Liver (tissue), 9 donors: ENCODE data around the gene CRACR2A. TPM values are rescaled to one million over a fixed set of nuclear protein-coding genes. Genes with fewer than 3 reads are reported as not detected.

Experiments used
- DNase-seq: peaks from one replicate; pipeline ENCODE4 v3.0.0-alpha.2; 2017; ENCODE audit warnings: low spot score
- H3K27ac ChIP-seq, 2 donors: one replicate each; pipeline ENCODE4 v1.7.0; 2013; ENCODE audit warnings: inconsistent platforms in 2 of 2, low read length in 2 of 2, control low read depth in 1 of 2, low read depth in 1 of 2, mild to moderate bottlenecking in 1 of 2
- H3K27me3 ChIP-seq, 4 donors: one replicate each; pipeline versions ENCODE4 v1.6.1 to v1.7.0; 2013; ENCODE audit warnings: low read length in 3 of 4, inconsistent platforms in 1 of 4, mild to moderate bottlenecking in 1 of 4, moderate library complexity in 1 of 4; ENCODE audit not compliant: control insufficient read depth in 4 of 4, insufficient read depth in 4 of 4
- H3K36me3 ChIP-seq, 4 donors: one replicate each; pipeline versions ENCODE4 v1.6.1 to v1.7.0; 2013; ENCODE audit warnings: low read length in 3 of 4, mild to moderate bottlenecking in 3 of 4, low read depth in 1 of 4, moderate library complexity in 1 of 4; ENCODE audit not compliant: control insufficient read depth in 4 of 4, insufficient read depth in 3 of 4
- H3K4me1 ChIP-seq, 4 donors: one replicate each; pipeline versions ENCODE4 v1.6.1 to v1.7.0; 2013; ENCODE audit warnings: low read length in 3 of 4, mild to moderate bottlenecking in 3 of 4, moderate library complexity in 1 of 4; ENCODE audit not compliant: control insufficient read depth in 4 of 4, insufficient read depth in 4 of 4
- H3K4me3 ChIP-seq, 3 donors: one replicate each; pipeline versions ENCODE4 v1.6.1 to v1.7.0; 2013; ENCODE audit warnings: low read length in 3 of 3, control low read depth in 1 of 3, low read depth in 1 of 3, mild to moderate bottlenecking in 1 of 3
- H3K9ac ChIP-seq, 2 donors: one replicate each; pipeline ENCODE4 v1.7.0; 2013; ENCODE audit warnings: low read length in 2 of 2, mild to moderate bottlenecking in 2 of 2, moderate library complexity in 2 of 2, control low read depth in 1 of 2, low read depth in 1 of 2
- H3K9me3 ChIP-seq, 4 donors: one replicate each; pipeline versions ENCODE4 v1.6.1 to v1.7.0; 2013; ENCODE audit warnings: low read length in 3 of 4; ENCODE audit not compliant: control insufficient read depth in 4 of 4
- ATF3 ChIP-seq: IDR thresholded peaks from 2 replicates; pipeline ENCODE4 v1.6.1; 2016; ENCODE audit warnings: antibody characterized with exemption
- CTCF ChIP-seq: fragments of 150-350 bp; IDR thresholded peaks from 2 replicates; pipeline ENCODE4 v1.5.1; 2017; ENCODE audit warnings: improper control_type of control experiment, low read depth, low read length; ENCODE audit not compliant: missing input control
- EGR1 ChIP-seq, 2 donors: IDR thresholded peaks; 2 replicates each; pipeline ENCODE4 v1.6.1; 2016 to 2018; ENCODE audit warnings: antibody characterized with exemption in 2 of 2, low read depth in 2 of 2
- FOXA1 ChIP-seq: IDR thresholded peaks from 2 replicates; pipeline ENCODE4 v1.6.1; 2016; ENCODE audit warnings: antibody characterized with exemption
- FOXA2 ChIP-seq: IDR thresholded peaks from 2 replicates; pipeline ENCODE4 v1.6.1; 2016; ENCODE audit warnings: antibody characterized with exemption
- GABPA ChIP-seq, 2 donors: IDR thresholded peaks in 1 of 2; conservative IDR thresholded peaks in 1 of 2; 2 replicates each; pipeline ENCODE4 v1.6.1; 2016; ENCODE audit warnings: antibody characterized with exemption in 2 of 2, mild to moderate bottlenecking in 1 of 2, moderate library complexity in 1 of 2
- HNF4A ChIP-seq, 2 donors: conservative IDR thresholded peaks; 2 replicates each; pipeline ENCODE4 v1.6.1; 2016; ENCODE audit warnings: antibody characterized with exemption in 2 of 2, mild to moderate bottlenecking in 2 of 2
- HNF4G ChIP-seq: IDR thresholded peaks from 2 replicates; pipeline ENCODE4 v1.6.1; 2016; ENCODE audit warnings: antibody characterized with exemption
- JUND ChIP-seq, 2 donors: IDR thresholded peaks; 2 replicates each; pipeline ENCODE4 v1.6.1; 2016; ENCODE audit warnings: antibody characterized with exemption in 2 of 2
- MAX ChIP-seq: IDR thresholded peaks from 2 replicates; pipeline ENCODE4 v1.6.1; 2016; ENCODE audit warnings: antibody characterized with exemption
- NR2F2 ChIP-seq: IDR thresholded peaks from 2 replicates; pipeline ENCODE4 v1.6.1; 2016; ENCODE audit warnings: antibody characterized with exemption
- RAD21 ChIP-seq, 2 donors: IDR thresholded peaks; 2 replicates each; pipeline ENCODE4 v1.6.1; 2016; ENCODE audit warnings: antibody characterized with exemption in 2 of 2, mild to moderate bottlenecking in 2 of 2
- REST ChIP-seq: IDR thresholded peaks from 2 replicates; pipeline ENCODE4 v1.6.1; 2016; ENCODE audit warnings: antibody characterized with exemption, mild to moderate bottlenecking
- RXRA ChIP-seq, 2 donors: IDR thresholded peaks; 2 replicates each; pipeline ENCODE4 v1.6.1; 2017 to 2018; ENCODE audit warnings: antibody characterized with exemption in 2 of 2, mild to moderate bottlenecking in 1 of 2
- SP1 ChIP-seq: IDR thresholded peaks from 2 replicates; pipeline ENCODE4 v1.6.1; 2018; ENCODE audit warnings: antibody characterized with exemption, mild to moderate bottlenecking
- TAF1 ChIP-seq: conservative IDR thresholded peaks from 2 replicates; pipeline ENCODE4 v1.6.1; 2016; ENCODE audit warnings: antibody characterized with exemption, mild to moderate bottlenecking
- YY1 ChIP-seq: IDR thresholded peaks from 2 replicates; pipeline ENCODE4 v1.6.1; 2016; ENCODE audit warnings: antibody characterized with exemption, mild to moderate bottlenecking
- ZBTB33 ChIP-seq: IDR thresholded peaks from 2 replicates; pipeline ENCODE4 v1.6.1; 2016; ENCODE audit warnings: antibody characterized with exemption
- WGBS: extraction: QIAGEN DNeasy Blood & Tissue Kit; methylation state at CpG from one replicate; pipeline ENCODE4 v1.1.7; 2013; 5-methylcytosine and 5-hydroxymethylcytosine counted together
- polyA plus RNA-seq, 2 donors: library from polyadenylated mRNA; stranded (reverse) in 1 of 2; unstranded in 1 of 2; fragments of 200-250 nt in 1 of 2; fragments of >200 nt in 1 of 2; fragmentation: Nextera tagmentation in 1 of 2; extraction: Ambion mirVana in 1 of 2; gene quantifications; one replicate each; pipeline versions ENCODE4 v1.2.1 to v1.2.3, GENCODE V29; 2013 to 2015
- total RNA-seq, 2 donors: library from RNA; depleted of rRNA; stranded (reverse); fragments of >200 nt; gene quantifications; one replicate each; pipeline ENCODE4 v1.2.3, GENCODE V29; 2014
- donor health status: healthy.
- donor health status: healthy.
- donor health status: healthy.
- donor health status: healthy.
- donor health status: healthy.

Gene CRACR2A
- total and polyA plus RNA-seq, 4 donors = 0.33 to 4.2 (median 1.4) TPM

DNA sequence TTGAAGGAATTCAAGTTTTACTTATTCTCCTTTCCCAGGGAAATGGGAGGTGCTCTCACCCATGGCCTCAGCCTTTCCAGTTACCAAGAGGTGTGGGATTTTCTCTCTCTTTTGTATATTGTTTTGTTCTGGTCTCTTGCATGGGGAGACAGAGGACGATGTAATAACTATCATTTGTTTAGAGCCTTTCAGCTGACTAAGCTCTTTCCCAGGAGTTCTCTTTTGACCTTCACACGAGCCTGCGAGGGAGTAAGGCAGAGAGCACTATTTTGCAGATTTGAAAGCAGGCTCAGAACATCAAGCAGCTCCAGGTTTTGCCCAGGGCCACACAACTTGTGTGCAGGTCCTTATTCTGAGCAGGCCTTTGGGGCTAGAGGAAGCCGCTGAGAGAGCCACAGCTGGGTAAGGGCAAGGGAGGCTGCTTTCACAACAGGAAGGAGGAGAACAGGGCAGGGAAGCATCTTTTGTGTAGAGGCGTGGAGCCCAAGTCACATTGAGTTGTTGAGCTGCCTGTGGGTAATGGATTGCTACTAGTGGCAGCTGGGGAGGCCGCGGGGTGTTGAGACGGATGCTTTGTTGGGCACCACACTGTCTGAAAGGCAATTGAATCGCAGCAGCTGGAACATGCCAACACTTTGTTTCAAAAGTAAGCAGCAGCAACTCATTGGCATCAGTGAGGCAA is 145.7 kb downstream of the CRACR2A start:
- no peak for DNase-seq
- H3K4me3 ChIP-seq = no peak overlapping the region
- H3K9me3 ChIP-seq = no peaks in the 10 kb centered on the region
- WGBS = 79% methylated on average over 9 of the region's 9 CpGs
- no peak overlapping the region for H3K27ac ChIP-seq
- no peak overlapping the region for H3K9ac ChIP-seq
- H3K36me3 ChIP-seq = no peaks in the 10 kb centered on the region
- TF ChIP-seq RAD21 (IDR thresholded peaks at IDR 0.05) (no peak), EGR1 (IDR thresholded peaks at IDR 0.05; ENCODE audit: low read depth in 2 of 2) (no peak), REST (no peak), JUND (IDR thresholded peaks at IDR 0.05) (no peak), YY1 (no peak), TAF1 (no peak), SP1 (no peak), HNF4G (no peak), RXRA (IDR thresholded peaks at IDR 0.05) (no peak), ATF3 (no peak), HNF4A (conservative IDR thresholded peaks at IDR 0.05) (no peak), FOXA1 (no peak), GABPA (IDR thresholded peaks at IDR 0.05 in 1 of 2, conservative IDR thresholded peaks at IDR 0.05 in 1 of 2) (no peak), CTCF (no peak), NR2F2 (no peak), FOXA2 (no peak), ZBTB33 (no peak), MAX (no peak)
- H3K4me1 ChIP-seq = no peaks in the 10 kb centered on the region
- H3K27me3 ChIP-seq = peaks cover 0 to 9% (median 4%) of the 10 kb centered on the region in 4 donors
